Liver (tissue), 3 donors: ENCODE results near the gene ZER1.

ENCODE experiments used
- CTCF ChIP-seq: fragments of 150-350 bp; IDR thresholded peaks from 2 replicates; pipeline ENCODE4 v1.5.1; 2017; ENCODE audit warnings: improper control_type of control experiment, low read depth, low read length; ENCODE audit not compliant: missing input control
- RXRA ChIP-seq, 2 donors: IDR thresholded peaks; 2 replicates each; pipeline ENCODE4 v1.6.1; 2017 to 2018; ENCODE audit warnings: antibody characterized with exemption in 2 of 2, mild to moderate bottlenecking in 1 of 2
- SP1 ChIP-seq: IDR thresholded peaks from 2 replicates; pipeline ENCODE4 v1.6.1; 2018; ENCODE audit warnings: antibody characterized with exemption, mild to moderate bottlenecking
- donor health status: healthy.
- donor health status: healthy.

- TF ChIP-seq RXRA (IDR thresholded peaks at IDR 0.05) (no peak), CTCF (no peak), SP1 (no peak)
Observed at GRCh38 chr9:128722380-128723351, 49.1 kb downstream of the ZER1 start.
